ENCODE measurements around the gene ETV3.

The ETV3 gene

GRCh38 chr1:157113106-157113505 is 25.1 kb downstream of the ETV3 start:
- no peak overlapping the region for H3K4me3 ChIP-seq (ENCODE audit: low read length)
- H3K27ac ChIP-seq (ENCODE audit: low read length) = no peak overlapping the region
- TF ChIP-seq CTCF (IDR thresholded peaks at IDR 0.05; ENCODE audit: low read depth, low read length) (no peak), EZH2phosphoT487 (IDR thresholded peaks at IDR 0.05; ENCODE audit: low read depth) (no peak)
- no peaks in the 10 kb centered on the region for H4K20me1 ChIP-seq (ENCODE audit: insufficient read depth, low read length)
- H3K4me1 ChIP-seq (ENCODE audit: low read length) = peaks cover 79% of the 10 kb centered on the region
- H3K36me3 ChIP-seq (replicated peaks; ENCODE audit: low read depth, low read length) = no peaks in the 10 kb centered on the region
- no peaks in the 10 kb centered on the region for H3K79me2 ChIP-seq (ENCODE audit: low read length)
- H3K27me3 ChIP-seq (ENCODE audit: low read depth, low read length) = no peaks in the 10 kb centered on the region
- no peak overlapping the region for H3K9ac ChIP-seq (ENCODE audit: low read length)
- no peak overlapping the region for H2AFZ ChIP-seq (ENCODE audit: low read depth, low read length)
- H3K9me3 ChIP-seq (ENCODE audit: insufficient read depth, low read length) = no peaks in the 10 kb centered on the region
- no peak overlapping the region for H3K4me2 ChIP-seq (ENCODE audit: low read length)

- Histone ChIP-seq H3K27me3 (ENCODE audit: low read depth, low read length) (no peaks in the 10 kb centered on the region), H4K20me1 (ENCODE audit: insufficient read depth, low read length) (no peaks in the 10 kb centered on the region), H3K9me3 (ENCODE audit: insufficient read depth, low read length) (no peaks in the 10 kb centered on the region), H3K27ac (ENCODE audit: low read length) (no peak overlapping the region), H3K4me3 (ENCODE audit: low read length) (no peak overlapping the region), H3K79me2 (ENCODE audit: low read length) (no peaks in the 10 kb centered on the region), H2AFZ (ENCODE audit: low read depth, low read length) (no peak overlapping the region), H3K9ac (ENCODE audit: low read length) (no peak overlapping the region), H3K36me3 (replicated peaks; ENCODE audit: low read depth, low read length) (no peaks in the 10 kb centered on the region), H3K4me2 (ENCODE audit: low read length) (no peak overlapping the region), H3K4me1 (ENCODE audit: low read length) (peaks cover 79% of the 10 kb centered on the region)
- TF ChIP-seq EZH2phosphoT487 (IDR thresholded peaks at IDR 0.05; ENCODE audit: low read depth) = no peak
- TF ChIP-seq CTCF (IDR thresholded peaks at IDR 0.05; ENCODE audit: low read depth, low read length) = no peak
Observed at GRCh38 chr1:157112186-157112867, 25.9 kb downstream of the ETV3 start.

DNA sequence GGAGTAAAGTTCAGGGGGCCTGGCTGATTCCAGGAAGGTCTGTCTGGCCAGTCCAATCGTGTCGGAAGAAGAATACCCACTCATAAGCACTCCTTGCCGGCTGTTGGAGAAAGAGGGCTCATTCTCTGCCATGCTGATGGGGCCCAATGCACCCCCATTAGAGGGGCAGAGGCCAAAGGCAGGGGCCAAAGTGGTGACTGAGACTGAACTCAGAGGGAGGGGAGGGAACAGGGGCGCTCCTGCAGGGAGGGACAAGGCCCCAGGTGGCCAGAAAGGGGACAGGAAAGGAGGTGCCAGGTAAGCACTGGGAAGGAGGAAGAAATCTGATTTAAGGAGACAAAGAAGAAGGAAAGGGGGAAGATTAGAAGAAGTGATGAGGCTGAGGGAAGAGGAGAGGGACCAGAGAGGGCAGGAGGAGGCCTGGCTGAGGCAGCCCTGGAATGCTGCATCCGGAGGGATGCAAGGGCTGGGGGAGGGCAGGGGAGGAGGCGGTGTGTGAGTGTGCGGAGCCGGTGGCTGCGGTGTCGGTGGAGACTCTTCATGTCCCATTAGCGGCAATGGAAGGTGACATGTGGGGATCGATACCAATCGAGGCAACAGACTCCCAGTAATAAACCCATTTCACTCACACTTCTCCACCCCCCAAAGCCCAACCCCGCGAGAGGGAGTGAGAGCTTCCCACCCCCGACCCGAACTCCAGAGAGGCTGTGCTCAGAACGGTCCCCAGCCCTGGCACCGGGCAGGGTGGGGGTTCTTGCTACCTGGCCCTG is 26.6 kb downstream of the ETV3 start:
- Histone ChIP-seq H3K79me2 (ENCODE audit: low read length) (no peaks in the 10 kb centered on the region), H3K27ac (ENCODE audit: low read length) (no peak overlapping the region), H3K27me3 (ENCODE audit: low read depth, low read length) (no peaks in the 10 kb centered on the region), H4K20me1 (ENCODE audit: insufficient read depth, low read length) (no peaks in the 10 kb centered on the region), H3K4me3 (ENCODE audit: low read length) (no peak overlapping the region), H3K9ac (ENCODE audit: low read length) (no peak overlapping the region), H2AFZ (ENCODE audit: low read depth, low read length) (no peak overlapping the region), H3K4me2 (ENCODE audit: low read length) (no peak overlapping the region), H3K4me1 (ENCODE audit: low read length) (peaks cover 79% of the 10 kb centered on the region), H3K36me3 (replicated peaks; ENCODE audit: low read depth, low read length) (no peaks in the 10 kb centered on the region), H3K9me3 (ENCODE audit: insufficient read depth, low read length) (no peaks in the 10 kb centered on the region)
- TF ChIP-seq EZH2phosphoT487 (IDR thresholded peaks at IDR 0.05; ENCODE audit: low read depth) (no peak), CTCF (IDR thresholded peaks at IDR 0.05; ENCODE audit: low read depth, low read length) (no peak)

DNA sequence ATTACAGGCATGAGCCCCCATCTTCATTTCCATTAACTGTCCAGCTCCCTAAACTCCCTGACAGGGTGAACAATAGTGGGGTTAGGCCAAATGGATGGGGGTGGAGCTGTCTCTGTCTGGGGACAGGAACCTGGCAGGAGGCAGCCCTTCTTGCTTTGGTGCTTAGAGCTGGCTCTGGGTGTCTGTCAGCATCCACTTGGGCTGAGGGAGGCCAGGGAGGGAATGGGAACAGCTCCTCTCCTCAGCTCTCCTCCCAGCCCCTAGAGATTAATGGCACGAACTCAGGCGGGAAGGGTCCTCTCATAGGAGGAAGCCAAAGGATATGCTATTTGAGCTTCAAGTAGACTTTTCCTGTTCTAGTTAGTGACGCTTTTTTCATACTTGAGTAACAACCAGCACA is 27.5 kb downstream of the ETV3 start:
- Histone ChIP-seq H3K27me3 (ENCODE audit: low read depth, low read length) (no peaks in the 10 kb centered on the region), H3K4me1 (ENCODE audit: low read length) (peaks cover 79% of the 10 kb centered on the region), H3K4me2 (ENCODE audit: low read length) (no peak overlapping the region), H2AFZ (ENCODE audit: low read depth, low read length) (no peak overlapping the region), H3K4me3 (ENCODE audit: low read length) (no peak overlapping the region), H3K9me3 (ENCODE audit: insufficient read depth, low read length) (no peaks in the 10 kb centered on the region), H3K36me3 (replicated peaks; ENCODE audit: low read depth, low read length) (no peaks in the 10 kb centered on the region), H3K9ac (ENCODE audit: low read length) (no peak overlapping the region), H3K27ac (ENCODE audit: low read length) (no peak overlapping the region), H3K79me2 (ENCODE audit: low read length) (no peaks in the 10 kb centered on the region), H4K20me1 (ENCODE audit: insufficient read depth, low read length) (no peaks in the 10 kb centered on the region)
- no peak for TF ChIP-seq CTCF (IDR thresholded peaks at IDR 0.05; ENCODE audit: low read depth, low read length)
- TF ChIP-seq EZH2phosphoT487 (IDR thresholded peaks at IDR 0.05; ENCODE audit: low read depth) = no peak
